HCT116 (cell line): Measurements from ENCODE around the gene EOMES.

Experiments used
- CBX3 ChIP-seq: IDR thresholded peaks from 2 replicates; pipeline ENCODE4 v1.6.1; 2012; ENCODE audit warnings: low read depth
- CEBPB ChIP-seq: IDR thresholded peaks from 2 replicates; pipeline ENCODE4 v1.6.1; 2012; ENCODE audit warnings: low read depth
- CTCF ChIP-seq, 3 experiments: fragments of 200-600 bp in 1 of 3; sonication (generic) in 1 of 3; IDR thresholded peaks in 2 of 3; conservative IDR thresholded peaks in 1 of 3; 2 replicates each; pipeline ENCODE4 v1.5.1; 2012 to 2017; ENCODE audit warnings: low read depth in 2 of 3, low read length in 2 of 3, antibody characterized with exemption in 1 of 3, borderline replicate concordance in 1 of 3, control low read depth in 1 of 3, mild to moderate bottlenecking in 1 of 3, mixed read lengths in 1 of 3, mixed run types in 1 of 3, moderate library complexity in 1 of 3; ENCODE audit not compliant: insufficient read depth in 1 of 3
- EZH2 ChIP-seq: fragments of 200-600 bp; sonication (generic); IDR thresholded peaks from 2 replicates; pipeline ENCODE4 v1.6.1; 2017; ENCODE audit warnings: antibody characterized with exemption, mixed run types
- EZH2phosphoT487 ChIP-seq: fragments of 200-600 bp; IDR thresholded peaks from 2 replicates; pipeline ENCODE4 v1.6.1; 2018; ENCODE audit warnings: antibody characterized with exemption, borderline replicate concordance
- POLR2A ChIP-seq: IDR thresholded peaks from 2 replicates; pipeline ENCODE4 v1.7.0; 2011; ENCODE audit warnings: borderline replicate concordance; ENCODE audit not compliant: insufficient read depth, insufficient read length; ENCODE audit errors: extremely low read depth
- RAD21 ChIP-seq: IDR thresholded peaks from 2 replicates; pipeline ENCODE4 v1.6.1; 2012; ENCODE audit warnings: low read depth, mild to moderate bottlenecking
- SP1 ChIP-seq: IDR thresholded peaks from 2 replicates; pipeline ENCODE4 v1.6.1; 2012; ENCODE audit warnings: low read depth
- SRF ChIP-seq: IDR thresholded peaks from 2 replicates; pipeline ENCODE4 v1.6.1; 2012; ENCODE audit warnings: low read depth
- TCF7L2 ChIP-seq: IDR thresholded peaks from 2 replicates; pipeline ENCODE4 v1.7.0; 2011; ENCODE audit warnings: borderline replicate concordance, inconsistent platforms; ENCODE audit not compliant: insufficient read depth, insufficient read length; ENCODE audit errors: extremely low read depth
- ZBTB33 ChIP-seq: IDR thresholded peaks from 2 replicates; pipeline ENCODE4 v1.6.1; 2011; ENCODE audit warnings: mild to moderate bottlenecking, low read length, moderate library complexity; ENCODE audit not compliant: insufficient replicate concordance; ENCODE audit errors: extremely low read depth
- ZFX ChIP-seq: fragments of 450-650 bp; IDR thresholded peaks from 2 replicates; pipeline ENCODE4 v1.6.1; 2017
- TF ChIP-seq, protein P1 (sequence below): IDR thresholded peaks from 2 replicates; pipeline ENCODE4 v1.6.1; 2012
- TF ChIP-seq, protein P2 (sequence below): IDR thresholded peaks from 2 replicates; pipeline ENCODE4 v1.6.1; 2012

- TF ChIP-seq POLR2A: no peak
- TF ChIP-seq RAD21: no peak
- TF ChIP-seq ZFX: no peak
- no peak for TF ChIP-seq CEBPB
- no peak for TF ChIP-seq SP1
- TF ChIP-seq CTCF (IDR thresholded peaks at IDR 0.05 in 2 of 3, conservative IDR thresholded peaks at IDR 0.05 in 1 of 3; ENCODE audit: borderline replicate concordance in 1 of 3, insufficient read depth in 1 of 3, low read depth in 2 of 3, low read length in 2 of 3): no peak
- no peak for TF ChIP-seq EZH2
- no peak for TF ChIP-seq CBX3
- TF ChIP-seq ZBTB33: no peak
- no peak for TF ChIP-seq EZH2phosphoT487
- TF ChIP-seq SRF: no peak
- TF ChIP-seq, protein P1, sequence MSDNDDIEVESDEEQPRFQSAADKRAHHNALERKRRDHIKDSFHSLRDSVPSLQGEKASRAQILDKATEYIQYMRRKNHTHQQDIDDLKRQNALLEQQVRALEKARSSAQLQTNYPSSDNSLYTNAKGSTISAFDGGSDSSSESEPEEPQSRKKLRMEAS: no peak
- no peak for TF ChIP-seq TCF7L2
- TF ChIP-seq, protein P2, sequence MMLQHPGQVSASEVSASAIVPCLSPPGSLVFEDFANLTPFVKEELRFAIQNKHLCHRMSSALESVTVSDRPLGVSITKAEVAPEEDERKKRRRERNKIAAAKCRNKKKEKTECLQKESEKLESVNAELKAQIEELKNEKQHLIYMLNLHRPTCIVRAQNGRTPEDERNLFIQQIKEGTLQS: no peak
Observed at GRCh38 chr3:27737091-27737490, 15.0 kb upstream of the EOMES start.
